ENCODE data around the gene DSTN.

GRCh38 chr20:17640875-17641378, 71.1 kb downstream of the DSTN start:
- no peak for TF ChIP-seq CTCF (IDR thresholded peaks at IDR 0.05)
- TF ChIP-seq EP300 (IDR thresholded peaks at IDR 0.05; ENCODE audit: low read depth), result no peak
- TF ChIP-seq POLR2A (IDR thresholded peaks at IDR 0.05), result no peak
- no peak for TF ChIP-seq POLR2AphosphoS5 (IDR thresholded peaks at IDR 0.05)

Data from transverse colon (tissue), 4 donors.